ENCODE results near the gene LHFPL3.

DNA sequence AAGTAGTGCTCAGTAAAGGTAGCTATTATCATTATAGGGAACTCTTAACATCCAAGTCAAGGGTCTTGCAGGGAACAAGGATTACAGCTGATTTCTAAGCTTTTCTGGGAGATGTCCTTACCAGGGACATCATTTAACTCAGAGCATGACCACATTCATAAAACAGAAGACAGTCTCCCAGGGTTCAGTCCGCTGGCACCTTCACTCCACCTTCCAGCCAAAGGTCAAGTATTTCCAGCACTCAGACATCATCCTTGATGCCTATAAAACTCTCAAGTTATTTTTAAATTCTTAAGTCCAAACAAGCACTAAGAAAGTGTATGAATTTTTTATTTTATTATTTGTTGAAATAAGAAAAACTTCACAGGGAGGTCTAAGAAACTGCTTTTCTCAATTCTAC, 565.9 kb downstream of the LHFPL3 start:
- TF ChIP-seq, protein P1, sequence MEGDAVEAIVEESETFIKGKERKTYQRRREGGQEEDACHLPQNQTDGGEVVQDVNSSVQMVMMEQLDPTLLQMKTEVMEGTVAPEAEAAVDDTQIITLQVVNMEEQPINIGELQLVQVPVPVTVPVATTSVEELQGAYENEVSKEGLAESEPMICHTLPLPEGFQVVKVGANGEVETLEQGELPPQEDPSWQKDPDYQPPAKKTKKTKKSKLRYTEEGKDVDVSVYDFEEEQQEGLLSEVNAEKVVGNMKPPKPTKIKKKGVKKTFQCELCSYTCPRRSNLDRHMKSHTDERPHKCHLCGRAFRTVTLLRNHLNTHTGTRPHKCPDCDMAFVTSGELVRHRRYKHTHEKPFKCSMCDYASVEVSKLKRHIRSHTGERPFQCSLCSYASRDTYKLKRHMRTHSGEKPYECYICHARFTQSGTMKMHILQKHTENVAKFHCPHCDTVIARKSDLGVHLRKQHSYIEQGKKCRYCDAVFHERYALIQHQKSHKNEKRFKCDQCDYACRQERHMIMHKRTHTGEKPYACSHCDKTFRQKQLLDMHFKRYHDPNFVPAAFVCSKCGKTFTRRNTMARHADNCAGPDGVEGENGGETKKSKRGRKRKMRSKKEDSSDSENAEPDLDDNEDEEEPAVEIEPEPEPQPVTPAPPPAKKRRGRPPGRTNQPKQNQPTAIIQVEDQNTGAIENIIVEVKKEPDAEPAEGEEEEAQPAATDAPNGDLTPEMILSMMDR (IDR thresholded peaks at IDR 0.05): no peak
- no peak for TF ChIP-seq POLR2AphosphoS5 (IDR thresholded peaks at IDR 0.05)
